ENCODE results near the gene LPAR5.

Gene LPAR5

DNA sequence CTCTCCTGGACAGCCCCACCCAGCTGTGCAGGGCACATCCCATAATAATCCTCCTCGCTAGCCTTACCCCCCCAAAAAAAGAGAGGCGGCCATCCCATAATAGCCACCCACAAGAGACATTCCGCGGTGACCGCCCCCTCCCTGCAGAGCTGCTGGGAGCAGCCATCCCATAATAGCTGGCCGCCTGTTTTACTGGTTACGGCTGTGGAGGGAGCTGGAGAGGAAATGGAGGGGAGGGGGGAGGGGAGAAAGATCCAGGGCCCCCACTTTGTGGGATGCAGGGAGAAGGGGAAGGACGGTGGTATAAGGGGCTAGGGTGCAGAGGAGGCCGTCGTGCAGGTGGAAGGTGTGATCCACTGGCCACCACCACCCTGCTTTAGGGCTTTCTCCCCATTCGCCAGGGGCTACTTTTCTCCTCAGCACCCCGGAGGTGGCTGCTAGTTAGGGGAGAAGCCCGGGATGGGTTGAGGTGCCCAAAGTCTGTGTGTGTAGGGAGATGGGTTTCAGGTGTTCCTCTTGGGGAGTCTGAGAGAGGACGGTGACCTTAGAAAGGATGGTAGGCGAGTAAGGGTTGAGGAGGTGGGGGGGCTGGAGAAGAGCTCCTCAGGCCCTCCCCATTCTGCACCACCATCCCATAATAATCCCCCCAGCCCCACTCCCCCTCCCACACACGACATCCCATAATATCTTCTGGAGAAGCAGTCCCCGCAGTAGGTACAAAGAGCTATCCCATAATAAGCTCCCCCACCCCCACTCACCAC is 22.6 kb downstream of the LPAR5 start:
- no peak for DNase-seq (ENCODE audit: extremely low read depth, low read depth)
- TF ChIP-seq, protein P1, sequence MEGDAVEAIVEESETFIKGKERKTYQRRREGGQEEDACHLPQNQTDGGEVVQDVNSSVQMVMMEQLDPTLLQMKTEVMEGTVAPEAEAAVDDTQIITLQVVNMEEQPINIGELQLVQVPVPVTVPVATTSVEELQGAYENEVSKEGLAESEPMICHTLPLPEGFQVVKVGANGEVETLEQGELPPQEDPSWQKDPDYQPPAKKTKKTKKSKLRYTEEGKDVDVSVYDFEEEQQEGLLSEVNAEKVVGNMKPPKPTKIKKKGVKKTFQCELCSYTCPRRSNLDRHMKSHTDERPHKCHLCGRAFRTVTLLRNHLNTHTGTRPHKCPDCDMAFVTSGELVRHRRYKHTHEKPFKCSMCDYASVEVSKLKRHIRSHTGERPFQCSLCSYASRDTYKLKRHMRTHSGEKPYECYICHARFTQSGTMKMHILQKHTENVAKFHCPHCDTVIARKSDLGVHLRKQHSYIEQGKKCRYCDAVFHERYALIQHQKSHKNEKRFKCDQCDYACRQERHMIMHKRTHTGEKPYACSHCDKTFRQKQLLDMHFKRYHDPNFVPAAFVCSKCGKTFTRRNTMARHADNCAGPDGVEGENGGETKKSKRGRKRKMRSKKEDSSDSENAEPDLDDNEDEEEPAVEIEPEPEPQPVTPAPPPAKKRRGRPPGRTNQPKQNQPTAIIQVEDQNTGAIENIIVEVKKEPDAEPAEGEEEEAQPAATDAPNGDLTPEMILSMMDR (IDR thresholded peaks at IDR 0.05; ENCODE audit: low read depth, low read length), result no peak

DNA sequence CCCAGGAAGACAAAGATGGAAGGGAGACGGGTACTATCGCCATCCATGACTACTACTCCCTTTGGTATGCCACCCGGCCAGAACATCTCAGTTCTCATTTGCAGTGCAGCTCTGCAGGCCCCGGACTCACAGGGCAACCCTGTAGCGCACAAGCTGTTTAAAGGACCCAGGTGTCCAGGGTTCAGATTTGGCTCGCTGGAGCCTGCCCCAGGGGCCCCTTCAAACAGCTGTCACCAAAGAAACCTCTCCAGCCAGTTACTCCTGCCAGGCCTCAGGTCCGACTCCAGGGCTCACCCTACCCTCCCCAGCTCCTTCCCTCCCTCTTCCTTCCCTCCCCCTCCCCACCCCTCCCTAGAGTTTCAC is 23.1 kb downstream of the LPAR5 start:
- TF ChIP-seq, protein P1 (IDR thresholded peaks at IDR 0.05; ENCODE audit: low read depth, low read length), result no peak

DNA sequence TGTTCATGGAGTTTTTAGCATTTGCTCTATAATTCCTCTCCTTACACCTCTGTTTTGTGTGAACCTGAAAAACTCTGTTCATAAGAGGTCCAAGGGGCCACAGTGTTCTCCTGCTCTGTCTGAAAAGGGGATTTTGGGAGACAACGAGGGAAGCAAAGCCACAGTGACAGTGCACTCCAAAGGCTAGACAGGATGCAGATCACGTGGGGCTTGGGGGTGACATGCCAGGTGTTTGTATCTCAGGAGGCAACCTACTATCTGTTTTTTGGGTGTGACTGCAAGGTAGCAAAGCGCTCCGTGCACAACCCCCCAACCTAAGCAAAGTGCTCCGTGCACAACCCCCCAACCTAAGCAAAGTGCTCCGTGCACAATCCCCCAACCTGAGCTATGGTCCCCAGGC is 23.5 kb downstream of the LPAR5 start:
- TF ChIP-seq, protein P1 (IDR thresholded peaks at IDR 0.05; ENCODE audit: low read depth, low read length), result no peak
- DNase-seq (ENCODE audit: extremely low read depth, low read depth), result no peak

More for the DNA sequence above, 23.1 kb downstream of the LPAR5 start:
- no peak for DNase-seq (ENCODE audit: extremely low read depth, low read depth)

DNA sequence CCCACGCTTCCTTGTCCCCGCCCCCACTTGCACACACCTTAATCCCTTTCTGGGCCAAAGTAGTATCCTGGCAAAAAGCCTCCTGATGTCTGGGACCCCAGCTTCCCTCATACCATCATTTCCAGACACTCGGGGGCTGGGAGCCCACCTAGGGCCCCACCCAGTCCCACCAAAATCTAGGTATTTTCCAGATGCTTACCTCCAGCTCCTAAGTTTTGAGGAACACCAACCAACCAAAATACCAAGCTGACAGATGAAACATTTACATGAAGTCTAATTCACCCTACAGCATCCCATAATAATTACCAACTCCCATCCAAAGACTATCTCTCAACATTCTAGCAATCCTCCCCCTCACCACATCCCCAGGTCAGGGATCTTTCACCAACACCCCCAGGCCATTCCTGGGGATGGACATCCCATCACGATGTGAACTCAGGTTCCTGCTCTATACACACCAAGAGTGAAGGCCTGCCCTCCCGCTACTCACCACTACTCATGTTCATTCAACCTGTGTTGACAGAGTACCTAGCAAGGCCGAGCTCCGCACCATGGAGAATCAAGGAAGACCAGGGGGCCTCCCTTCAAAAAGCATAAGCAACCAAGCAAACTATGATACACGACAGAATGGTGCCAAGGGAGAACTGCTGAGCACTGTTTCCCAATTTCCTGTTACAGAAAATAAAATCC is 27.0 kb downstream of the LPAR5 start:
- TF ChIP-seq, protein P1 (IDR thresholded peaks at IDR 0.05; ENCODE audit: low read depth, low read length), result no peak
- no peak for DNase-seq (ENCODE audit: extremely low read depth, low read depth)

DNA sequence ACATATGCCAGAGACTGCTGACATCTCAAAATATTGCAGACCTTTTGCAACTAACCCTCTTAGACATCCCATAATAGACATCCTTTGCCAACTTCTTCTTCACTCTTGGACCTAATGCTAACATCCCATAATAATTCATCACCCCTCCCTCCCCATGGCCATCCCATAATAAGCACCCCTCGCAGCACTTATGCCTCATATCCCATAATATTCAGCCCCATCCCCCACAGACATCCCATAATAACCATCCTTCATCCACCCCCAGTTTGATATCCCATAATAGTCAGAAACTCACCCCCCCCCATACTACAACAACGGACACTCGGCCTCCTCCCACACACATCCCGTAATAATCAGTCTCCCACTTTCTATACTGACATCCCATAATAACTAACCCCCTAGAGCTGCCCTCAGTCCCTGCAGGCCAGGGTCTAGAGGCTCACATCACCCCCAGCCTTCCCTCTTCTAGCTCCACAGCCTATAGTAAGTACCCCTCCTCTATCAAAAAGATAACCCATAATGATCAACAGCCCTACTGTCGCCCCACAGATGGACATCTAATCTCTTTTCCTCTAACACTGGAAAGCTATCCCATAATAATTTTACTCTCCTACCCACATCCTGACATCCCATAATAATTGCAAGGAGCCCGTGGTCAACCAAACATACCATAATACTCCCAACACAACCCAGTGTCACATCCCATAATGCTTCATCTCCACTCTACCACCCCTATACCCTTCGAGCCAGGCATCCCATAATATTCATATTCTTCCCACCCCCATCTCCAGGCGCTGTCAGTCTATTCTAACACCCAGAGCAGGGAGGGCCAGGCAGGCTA is 27.8 kb downstream of the LPAR5 start:
- TF ChIP-seq, protein P1 (IDR thresholded peaks at IDR 0.05; ENCODE audit: low read depth, low read length), result no peak

DNA sequence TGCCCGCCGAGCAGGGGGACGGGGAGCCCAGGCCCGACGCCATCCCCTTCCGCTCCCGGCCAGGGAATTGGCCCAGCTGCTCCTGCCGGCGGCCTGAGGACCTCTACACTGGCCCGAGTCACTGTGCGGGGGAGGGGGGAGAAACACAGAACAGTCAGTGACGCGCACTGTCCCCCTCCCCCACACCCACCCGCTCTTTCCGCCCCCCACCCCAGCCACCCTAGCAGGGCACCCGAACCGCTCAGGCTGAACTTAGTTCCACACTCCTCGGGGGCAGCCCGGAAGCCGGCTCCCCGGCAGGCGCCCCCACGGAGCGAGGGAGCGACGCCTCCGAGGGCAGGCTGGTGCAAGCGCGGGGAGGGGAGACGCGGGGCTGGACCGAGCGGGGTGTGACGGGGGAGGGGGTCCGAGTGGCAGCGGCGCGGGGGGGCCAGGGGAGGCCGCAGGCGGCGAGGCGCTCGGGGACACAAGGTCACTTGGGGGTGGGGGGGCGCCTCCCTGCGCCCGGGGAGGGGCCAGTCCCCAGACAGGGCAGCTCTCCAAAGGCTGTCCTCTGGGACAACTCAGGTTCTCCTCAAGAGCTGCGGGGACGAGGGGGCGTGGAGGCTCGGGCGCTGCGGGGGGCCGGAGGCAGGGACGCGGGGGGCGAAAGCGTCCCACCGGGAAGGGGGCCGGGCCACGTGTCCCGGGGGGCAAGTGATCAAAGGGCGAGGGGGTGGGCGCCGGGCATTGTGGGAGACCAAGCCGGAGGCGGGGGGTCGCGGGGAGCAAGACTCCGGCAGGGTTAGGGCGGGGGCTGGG is 29.2 kb downstream of the LPAR5 start:
- no peak for DNase-seq (ENCODE audit: extremely low read depth, low read depth)
- TF ChIP-seq, protein P1 (IDR thresholded peaks at IDR 0.05; ENCODE audit: low read depth, low read length), result no peak

More for the DNA sequence above, 27.8 kb downstream of the LPAR5 start:
- DNase-seq (ENCODE audit: extremely low read depth, low read depth), result no peak
